Mesenchymal stem cell (in vitro differentiated cells and primary cell): ENCODE measurements around the gene C19orf73.

ENCODE experiments used
- DNase-seq: peaks from one replicate; pipeline ENCODE4 v3.0.0-alpha.2; 2013
- H2AFZ ChIP-seq: one replicate; pipeline ENCODE4 v1.6.1; 2013; ENCODE audit warnings: low read depth, mild to moderate bottlenecking, control low read depth, inconsistent platforms, low read length, moderate library complexity
- H2AK5ac ChIP-seq: 2 replicates; pipeline ENCODE4 v1.6.1; 2013; ENCODE audit warnings: low read length, moderate library complexity, mild to moderate bottlenecking, inconsistent platforms; ENCODE audit not compliant: severe bottlenecking
- H2BK120ac ChIP-seq: one replicate; pipeline ENCODE4 v1.6.1; 2013; ENCODE audit warnings: low read depth, mild to moderate bottlenecking, inconsistent platforms, low read length, moderate library complexity
- H2BK12ac ChIP-seq, 2 experiments: one replicate each; pipeline ENCODE4 v1.6.1; 2013; ENCODE audit warnings: inconsistent platforms in 2 of 2, low read length in 2 of 2, mild to moderate bottlenecking in 2 of 2, moderate library complexity in 2 of 2, control low read depth in 1 of 2
- H2BK15ac ChIP-seq: one replicate; pipeline ENCODE4 v1.6.1; 2013; ENCODE audit warnings: mild to moderate bottlenecking, low read depth, inconsistent platforms; ENCODE audit not compliant: poor library complexity, severe bottlenecking
- H2BK5ac ChIP-seq: 2 replicates; pipeline ENCODE4 v1.6.1; 2013; ENCODE audit warnings: low read depth, mild to moderate bottlenecking, low read length, control low read depth, inconsistent platforms; ENCODE audit not compliant: poor library complexity, severe bottlenecking
- H3K14ac ChIP-seq, 2 experiments: one replicate each; pipeline ENCODE4 v1.6.1; 2013; ENCODE audit warnings: inconsistent platforms in 2 of 2, low read length in 2 of 2, control low read depth in 1 of 2, mild to moderate bottlenecking in 1 of 2, moderate library complexity in 1 of 2
- H3K18ac ChIP-seq, 2 experiments: one replicate each; pipeline ENCODE4 v1.6.1; 2013; ENCODE audit warnings: inconsistent platforms in 2 of 2, low read length in 2 of 2, control low read depth in 1 of 2, low read depth in 1 of 2, mild to moderate bottlenecking in 1 of 2
- H3K23ac ChIP-seq, 2 experiments: one replicate each; pipeline ENCODE4 v1.6.1; 2013; ENCODE audit warnings: inconsistent platforms in 2 of 2, low read length in 2 of 2, mild to moderate bottlenecking in 2 of 2, moderate library complexity in 2 of 2, control low read depth in 1 of 2
- H3K27ac ChIP-seq: 2 replicates; pipeline ENCODE4 v1.5.1; 2013; ENCODE audit warnings: mild to moderate bottlenecking, moderate library complexity, low read length, control low read depth, inconsistent platforms; ENCODE audit not compliant: poor library complexity, severe bottlenecking
- H3K27me3 ChIP-seq, 2 experiments: 2 replicates each; pipeline versions ENCODE4 v1.6.1 to v1.7.0; 2013; ENCODE audit warnings: low read length in 2 of 2, mild to moderate bottlenecking in 2 of 2, moderate library complexity in 2 of 2, control low read depth in 1 of 2, inconsistent platforms in 1 of 2; ENCODE audit not compliant: control insufficient read depth in 1 of 2, insufficient read depth in 1 of 2
- H3K36me3 ChIP-seq, 2 experiments: 2 replicates each; pipeline versions ENCODE4 v1.6.1 to v1.7.0; 2013; ENCODE audit warnings: low read length in 2 of 2, control low read depth in 1 of 2, inconsistent platforms in 1 of 2, low read depth in 1 of 2, mild to moderate bottlenecking in 1 of 2; ENCODE audit not compliant: insufficient read depth in 2 of 2, control insufficient read depth in 1 of 2
- H3K4ac ChIP-seq, 2 experiments: one replicate each; pipeline ENCODE4 v1.6.1; 2013; ENCODE audit warnings: inconsistent platforms in 2 of 2, low read length in 2 of 2, mild to moderate bottlenecking in 2 of 2, moderate library complexity in 2 of 2, control low read depth in 1 of 2, low read depth in 1 of 2
- H3K4me1 ChIP-seq: 2 replicates; pipeline ENCODE4 v1.6.1; 2013; ENCODE audit warnings: low read depth, low read length, control low read depth; ENCODE audit not compliant: control insufficient read depth, insufficient read depth
- H3K4me2 ChIP-seq: 2 replicates; pipeline ENCODE4 v1.6.1; 2013; ENCODE audit warnings: low read length, mild to moderate bottlenecking, inconsistent platforms; ENCODE audit not compliant: poor library complexity, severe bottlenecking
- H3K4me3 ChIP-seq, 2 experiments: 2 replicates each; pipeline versions ENCODE4 v1.5.1 to v1.7.0; 2013; ENCODE audit warnings: low read length in 2 of 2, mild to moderate bottlenecking in 2 of 2, control low read depth in 1 of 2, low read depth in 1 of 2; ENCODE audit not compliant: insufficient read depth in 1 of 2
- H3K79me1 ChIP-seq: replicated peaks from 2 replicates; pipeline ENCODE4 v1.6.1; 2013; ENCODE audit warnings: mild to moderate bottlenecking, control low read depth, low read length, inconsistent platforms; ENCODE audit not compliant: poor library complexity, severe bottlenecking
- H3K9ac ChIP-seq: 2 replicates; pipeline ENCODE4 v1.7.0; 2013; ENCODE audit warnings: mild to moderate bottlenecking, low read length, moderate library complexity
- H3K9me3 ChIP-seq: 2 replicates; pipeline ENCODE4 v1.7.0; 2013; ENCODE audit warnings: mild to moderate bottlenecking, low read length; ENCODE audit not compliant: control insufficient read depth
- H4K8ac ChIP-seq: one replicate; pipeline ENCODE4 v1.6.1; 2013; ENCODE audit warnings: inconsistent platforms, mild to moderate bottlenecking, low read length, moderate library complexity
- H4K91ac ChIP-seq: one replicate; pipeline ENCODE4 v1.6.1; 2013; ENCODE audit warnings: mild to moderate bottlenecking, low read length, inconsistent platforms
- WGBS: methylation state at CpG from one replicate; pipeline ENCODE4 v1.1.7; 2013; ENCODE audit warnings: mixed read lengths; 5-methylcytosine and 5-hydroxymethylcytosine counted together

The C19orf73 gene

GRCh38 chr19:49117677-49118564, 1.0 kb downstream of the C19orf73 start:
- Histone ChIP-seq H3K4ac (no peak overlapping the region), H4K8ac (peak overlapping the region; percentile 14), H3K27me3 (peaks cover 11 to 14% of the 10 kb centered on the region in 2 experiments), H3K14ac (no peak overlapping the region), H3K4me2 (peak overlapping the region; percentile 85), H2AK5ac (no peak overlapping the region), H3K9ac (peak overlapping the region; percentile 90), H2BK15ac (no peak overlapping the region), H3K4me3 (peak overlapping the region; percentile 71 to 84), H3K18ac (peak overlapping the region in 1 of 2 experiments; percentile 88), H2BK120ac (no peak overlapping the region), H3K23ac (no peak overlapping the region), H2BK12ac (peak overlapping the region in 1 of 2 experiments; percentile 93), H3K27ac (peak overlapping the region; percentile 44), H3K9me3 (no peaks in the 10 kb centered on the region), H4K91ac (peak overlapping the region; percentile 37), H3K36me3 (peaks cover 0 to 6% of the 10 kb centered on the region in 2 experiments), H3K4me1 (peaks cover 32% of the 10 kb centered on the region), H2AFZ (peak overlapping the region; percentile 97), H3K79me1 (peaks cover 1% of the 10 kb centered on the region), H2BK5ac (no peak overlapping the region)
- no peak for DNase-seq
- 85% methylated on average over 24 of the region's 26 CpGs for WGBS

- no peak overlapping the region for H2AFZ ChIP-seq
- 87% methylated on average over 1 of the region's 1 CpG for WGBS
Measured at GRCh38 chr19:49116544-49116943, 2.4 kb downstream of the C19orf73 start.

DNA sequence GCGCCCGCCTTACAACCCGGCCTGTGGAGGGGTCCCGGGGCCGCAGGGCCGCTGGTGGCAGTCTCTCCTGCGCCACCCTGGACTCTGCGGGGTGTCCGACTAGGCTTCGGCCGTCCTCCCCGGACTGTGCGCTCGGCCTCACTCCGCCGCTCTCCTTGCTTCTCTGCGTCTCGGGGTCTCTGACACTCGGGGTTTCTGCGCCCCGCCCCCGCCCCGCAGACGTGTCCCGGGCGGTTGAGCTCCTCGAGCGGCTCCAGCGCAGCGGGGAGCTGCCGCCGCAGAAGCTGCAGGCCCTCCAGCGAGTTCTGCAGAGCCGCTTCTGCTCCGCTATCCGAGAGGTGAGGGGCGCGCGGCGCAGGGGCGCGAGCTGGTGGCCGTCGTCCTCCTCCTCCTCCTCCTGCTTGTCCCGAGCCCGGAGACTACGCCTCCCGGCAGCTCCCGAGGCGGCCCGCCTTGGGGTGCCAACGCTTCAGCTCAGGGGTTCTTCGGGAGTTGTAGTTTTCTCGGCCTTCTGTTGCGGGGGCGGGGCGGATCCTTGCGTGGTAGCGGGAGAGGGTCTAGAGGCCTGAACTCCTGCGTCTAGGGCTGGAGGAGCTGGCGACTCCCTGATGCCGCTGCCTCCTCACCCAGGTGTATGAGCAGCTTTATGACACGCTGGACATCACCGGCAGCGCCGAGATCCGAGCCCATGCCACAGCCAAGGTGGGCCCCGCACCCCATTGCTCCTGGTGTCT, 4.1 kb downstream of the C19orf73 start:
- Histone ChIP-seq H3K4me3 (peak overlapping the region; percentile 84 to 85), H3K27me3 (no peaks in the 10 kb centered on the region), H2BK12ac (peak overlapping the region in 1 of 2 experiments; percentile 81), H3K14ac (peak overlapping the region in 1 of 2 experiments; percentile 96), H3K27ac (no peak overlapping the region), H3K9ac (peak overlapping the region; percentile 80), H3K79me1 (peaks cover 5% of the 10 kb centered on the region), H2BK5ac (no peak overlapping the region), H2AK5ac (no peak overlapping the region), H4K91ac (no peak overlapping the region), H2AFZ (peak overlapping the region; percentile 90), H3K18ac (peak overlapping the region; percentile 63 to 93), H3K9me3 (no peaks in the 10 kb centered on the region), H3K4ac (peak overlapping the region; percentile 24 to 80), H3K4me1 (peaks cover 25% of the 10 kb centered on the region), H3K4me2 (peak overlapping the region; percentile 94), H2BK120ac (peak overlapping the region; percentile 30), H3K23ac (peak overlapping the region in 1 of 2 experiments; percentile 46), H4K8ac (no peak overlapping the region), H2BK15ac (peak overlapping the region; percentile 97), H3K36me3 (peaks cover 2 to 9% of the 10 kb centered on the region in 2 experiments)
- WGBS = 11% methylated on average over 54 of the region's 68 CpGs
- peak; percentile 58 for DNase-seq

More at GRCh38 chr19:49116544-49116943, 2.4 kb downstream of the C19orf73 start:
- no peaks in the 10 kb centered on the region for H3K9me3 ChIP-seq
- H3K4me2 ChIP-seq = no peak overlapping the region
- no peak overlapping the region for H2BK5ac ChIP-seq
- H3K9ac ChIP-seq = no peak overlapping the region
- no peak overlapping the region for H3K23ac ChIP-seq
- no peak overlapping the region for H2AK5ac ChIP-seq
- no peak overlapping the region for H3K27ac ChIP-seq
- no peak overlapping the region for H4K8ac ChIP-seq
- H4K91ac ChIP-seq = no peak overlapping the region
- H3K79me1 ChIP-seq = peaks cover 3% of the 10 kb centered on the region
- H3K4me3 ChIP-seq = no peak overlapping the region
- H3K14ac ChIP-seq = no peak overlapping the region
- H3K18ac ChIP-seq = no peak overlapping the region
- H3K4ac ChIP-seq = no peak overlapping the region
- DNase-seq = no peak
- peaks cover 11% of the 10 kb centered on the region in 2 experiments for H3K27me3 ChIP-seq
- peaks cover 0 to 6% of the 10 kb centered on the region in 2 experiments for H3K36me3 ChIP-seq
- no peak overlapping the region for H2BK15ac ChIP-seq
- peaks cover 32% of the 10 kb centered on the region for H3K4me1 ChIP-seq
- no peak overlapping the region for H2BK120ac ChIP-seq
- peak overlapping the region in 1 of 2 experiments; percentile 22 for H2BK12ac ChIP-seq
